NCI-H2227 (cell line): ENCODE results near the gene PLAGL1.

ENCODE experiments used
- DNase-seq: peaks from one replicate; lab custom pipeline; 2025; ENCODE audit not compliant: unreplicated experiment; lab: John Stamatoyannopoulos, UW

Gene PLAGL1

DNA sequence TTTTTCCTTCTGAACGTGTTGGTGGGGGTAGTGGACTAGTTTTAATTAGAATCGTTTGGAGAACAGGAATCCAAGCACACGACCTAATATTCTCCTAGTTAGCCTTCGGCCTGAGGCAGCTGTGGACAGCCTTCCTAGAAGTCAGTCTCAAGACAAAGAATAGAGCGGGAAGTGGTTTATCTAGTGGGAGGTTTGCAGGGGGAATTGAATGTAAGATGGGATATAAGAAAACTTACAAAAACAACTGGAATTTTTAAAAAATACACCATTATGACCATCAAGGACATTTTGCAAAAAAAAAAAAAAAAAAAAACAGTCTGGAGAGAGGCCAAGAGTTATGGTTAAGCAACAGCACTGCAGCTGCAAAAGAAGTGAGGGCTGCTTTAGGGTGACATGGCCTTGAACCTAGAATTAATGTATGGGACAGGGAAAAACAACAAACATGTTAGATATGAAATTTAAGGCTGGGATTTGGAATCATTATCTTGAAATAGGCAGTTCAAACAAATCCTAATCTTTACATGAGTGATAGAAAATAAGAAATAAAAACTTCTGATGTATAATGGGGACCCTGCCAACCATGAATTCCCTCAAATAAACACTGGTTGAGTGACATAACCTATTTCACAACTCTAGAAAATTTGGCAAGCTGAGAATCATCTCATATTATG, 40.2 kb downstream of the PLAGL1 start:
- no peak for DNase-seq

- DNase-seq, result no peak
These were observed 41.7 kb downstream of the PLAGL1 start for GRCh38 chr6:143966312-143966711.

GRCh38 chr6:143965503-143966171, 42.4 kb downstream of the PLAGL1 start:
- no peak for DNase-seq

DNA sequence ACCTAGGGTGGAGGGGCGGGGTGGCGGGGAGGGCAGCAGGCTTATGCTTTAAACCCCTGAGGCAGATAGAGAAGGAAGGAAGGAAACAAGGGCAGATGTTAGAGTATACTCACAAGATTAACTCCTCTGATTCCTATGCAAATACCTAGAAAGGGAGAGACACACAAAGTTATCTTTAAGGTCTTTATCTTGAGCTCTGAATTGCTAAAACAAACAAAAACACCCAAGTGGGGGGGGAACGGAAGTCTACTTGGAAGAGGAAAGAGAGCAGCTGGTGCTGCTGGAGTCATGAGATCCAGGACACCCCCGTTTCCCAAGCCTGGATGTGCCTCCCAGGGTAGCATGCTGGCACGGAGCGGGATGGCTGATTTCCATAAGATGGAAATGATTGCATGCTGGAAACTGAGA, 43.4 kb downstream of the PLAGL1 start:
- DNase-seq, result no peak

GRCh38 chr6:143963158-143963919, 44.7 kb downstream of the PLAGL1 start:
- DNase-seq, result no peak

- DNase-seq, result peak; percentile 14
These were observed 45.9 kb downstream of the PLAGL1 start for GRCh38 chr6:143961886-143962878.

- DNase-seq, result no peak
These were observed 47.0 kb downstream of the PLAGL1 start for GRCh38 chr6:143961066-143961465.

DNA sequence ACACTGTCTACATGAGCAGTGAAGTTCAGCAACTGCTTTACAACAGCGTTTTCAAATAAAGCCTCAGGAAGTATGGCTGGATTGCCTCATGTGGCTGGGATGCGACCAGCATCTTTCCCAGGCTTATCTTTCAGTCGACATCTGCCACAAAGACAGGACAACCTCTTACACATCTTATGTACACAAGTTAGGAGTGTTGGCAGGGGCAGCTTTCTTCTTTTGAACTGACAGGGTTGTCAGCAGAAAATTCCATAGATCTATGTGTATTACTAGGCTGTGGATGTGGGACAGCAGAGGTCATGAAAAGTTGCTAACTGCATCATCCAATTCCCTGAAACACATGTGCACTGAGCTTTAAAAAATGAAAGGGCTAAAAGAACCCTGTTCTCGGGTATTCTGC, 48.1 kb downstream of the PLAGL1 start:
- DNase-seq, result no peak

DNA sequence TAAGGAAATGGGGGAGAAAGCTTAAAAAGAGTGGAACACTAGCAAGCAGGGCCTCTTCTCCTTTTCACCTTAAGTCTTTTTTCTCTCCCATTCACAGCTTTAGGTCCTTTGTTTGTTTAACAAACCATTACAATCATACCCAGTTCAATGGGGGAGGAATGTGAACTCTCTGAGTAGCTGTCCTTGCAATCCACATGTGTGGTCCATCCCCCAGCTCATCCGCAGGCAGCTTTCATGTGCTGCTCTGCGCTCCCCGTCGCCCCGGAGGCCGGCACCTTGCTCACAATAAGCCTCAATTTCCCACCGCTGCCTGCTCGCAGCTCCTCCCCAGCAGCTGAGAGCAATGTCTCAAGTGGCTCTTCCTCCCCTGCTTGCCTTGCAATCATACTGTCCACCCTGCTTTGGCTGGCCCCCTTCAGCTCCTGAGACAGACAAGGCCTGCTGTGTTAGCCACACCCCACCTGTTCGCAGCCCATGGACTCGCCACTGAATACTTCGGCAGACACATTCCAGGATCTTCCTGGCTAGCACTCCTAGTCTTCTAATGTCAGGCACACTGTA, 49.1 kb downstream of the PLAGL1 start:
- DNase-seq, result peak; percentile 78

- no peak for DNase-seq
These were observed 50.3 kb downstream of the PLAGL1 start for GRCh38 chr6:143957679-143958274.

GRCh38 chr6:143955971-143956370, 52.1 kb downstream of the PLAGL1 start:
- DNase-seq, result no peak

GRCh38 chr6:143953922-143954321, 54.1 kb downstream of the PLAGL1 start:
- DNase-seq, result no peak

DNA sequence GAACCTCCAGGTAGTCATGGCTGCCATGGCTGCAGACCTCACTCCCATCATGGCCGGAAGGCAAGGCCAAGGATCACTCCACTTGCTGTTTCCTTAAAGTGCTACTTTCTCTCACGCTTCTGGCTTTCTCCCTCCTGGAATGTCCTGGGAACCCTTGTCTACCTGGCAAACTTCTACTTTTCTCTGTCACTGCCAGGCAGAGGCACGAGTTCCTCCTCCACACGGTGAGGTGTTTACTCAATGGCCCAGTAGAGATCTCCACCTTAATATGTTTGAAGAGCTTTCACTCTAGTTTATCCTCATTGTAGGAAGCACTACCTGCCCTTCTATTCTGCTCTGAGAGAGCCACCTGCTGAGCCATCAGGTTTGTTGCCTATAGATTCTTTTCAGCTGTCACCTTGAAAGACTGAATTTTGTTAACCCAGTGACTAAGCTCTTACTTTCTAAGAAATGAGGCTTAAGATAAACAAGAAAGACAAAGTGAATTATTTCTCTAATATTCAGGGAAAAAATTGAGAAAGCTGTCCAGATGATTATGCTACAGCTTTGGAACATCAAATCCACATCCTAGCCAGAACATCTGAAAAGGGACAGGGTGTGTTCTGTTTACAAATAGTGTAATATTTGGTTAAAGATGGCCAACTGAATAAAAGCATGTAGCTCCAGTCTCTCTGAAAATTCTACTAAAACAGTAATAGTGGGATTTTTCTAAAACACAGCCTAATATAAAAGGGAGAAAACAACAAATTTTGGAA, 54.9 kb downstream of the PLAGL1 start:
- DNase-seq, result no peak

- no peak for DNase-seq
These were observed 55.8 kb downstream of the PLAGL1 start for GRCh38 chr6:143952060-143952778.

DNA sequence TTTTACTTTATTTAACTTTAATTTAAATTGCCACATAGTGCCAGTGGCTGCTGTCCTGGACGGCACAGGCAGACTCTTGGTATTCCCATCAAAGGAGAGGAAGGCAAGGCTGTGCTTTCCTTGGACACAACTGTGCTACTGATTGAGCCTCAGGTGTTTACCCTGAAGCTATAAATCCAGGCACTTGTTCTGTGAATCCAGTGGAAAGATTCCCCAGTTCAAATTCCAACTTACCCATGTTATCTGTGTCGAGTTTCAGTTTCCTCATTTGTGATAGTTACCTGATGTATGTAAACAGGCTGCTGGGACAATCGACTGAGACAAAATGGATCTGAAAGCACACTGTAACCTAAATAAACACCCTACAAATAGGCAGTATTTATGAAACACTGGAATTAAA, 57.2 kb downstream of the PLAGL1 start:
- no peak for DNase-seq

DNA sequence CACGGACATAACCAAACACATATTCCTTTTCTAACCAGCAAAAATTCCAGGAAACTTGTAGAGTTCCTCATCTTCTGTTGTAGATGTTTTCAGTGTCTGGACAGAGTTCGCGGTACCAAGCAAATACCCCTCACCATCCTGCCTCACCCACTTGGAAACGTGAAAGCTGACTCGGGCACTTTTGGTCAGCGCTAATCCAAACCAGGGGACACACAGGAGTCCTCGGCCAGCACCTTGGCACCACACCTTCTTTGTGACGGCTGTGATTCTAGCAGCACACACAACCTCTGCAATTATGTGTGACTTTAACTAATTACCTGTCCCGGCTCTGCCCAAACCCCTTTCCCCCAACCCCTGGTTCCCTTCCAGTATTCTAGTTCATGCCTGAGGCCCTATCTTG, 58.1 kb downstream of the PLAGL1 start:
- no peak for DNase-seq

- no peak for DNase-seq
These were observed 58.5 kb downstream of the PLAGL1 start for GRCh38 chr6:143949535-143949934.

- no peak for DNase-seq
These were observed 59.9 kb downstream of the PLAGL1 start for GRCh38 chr6:143948208-143948607.
